Fibroblast of pulmonary artery (primary cell): ENCODE measurements around the gene HGF.

Experiments used
- DNase-seq: peaks from one replicate; pipeline ENCODE4 v3.0.0-alpha.2; 2010; ENCODE audit warnings: low read depth
- H3K4me3 ChIP-seq: replicated peaks from 2 replicates; pipeline ENCODE4 v1.5.1; 2011; ENCODE audit warnings: low read depth, mild to moderate bottlenecking, control low read depth, low read length, moderate library complexity
- CTCF ChIP-seq: IDR thresholded peaks from 2 replicates; pipeline ENCODE4 v1.5.1; 2011; ENCODE audit warnings: mild to moderate bottlenecking, control low read depth, low read length, inconsistent platforms; ENCODE audit errors: missing control alignments

Gene HGF

GRCh38 chr7:81754918-81755696 lies 14.7 kb downstream of the HGF start:
- TF ChIP-seq CTCF = no peak
- no peak for DNase-seq
- no peak overlapping the region for H3K4me3 ChIP-seq

GRCh38 chr7:81753392-81753791 lies 16.5 kb downstream of the HGF start:
- no peak overlapping the region for H3K4me3 ChIP-seq
- no peak for DNase-seq
- TF ChIP-seq CTCF = no peak

- H3K4me3 ChIP-seq = no peak overlapping the region
- no peak for TF ChIP-seq CTCF
- no peak for DNase-seq
Observed at GRCh38 chr7:81752318-81752714, 17.5 kb downstream of the HGF start.

- no peak for TF ChIP-seq CTCF
Observed at GRCh38 chr7:81751619-81752317, 18.1 kb downstream of the HGF start.

GRCh38 chr7:81745637-81746036 lies 24.2 kb downstream of the HGF start:
- no peak for TF ChIP-seq CTCF
- no peak for DNase-seq
- H3K4me3 ChIP-seq = no peak overlapping the region

More at GRCh38 chr7:81751619-81752317, 18.1 kb downstream of the HGF start:
- H3K4me3 ChIP-seq = no peak overlapping the region
- DNase-seq = no peak

- no peak overlapping the region for H3K4me3 ChIP-seq
- no peak for TF ChIP-seq CTCF
- DNase-seq = no peak
Observed at GRCh38 chr7:81744389-81744788, 25.5 kb downstream of the HGF start.
